ENCODE measurements around the gene OR10D3.
"Not testable (repeated sequence)": the region's sequence is repeated elsewhere in the genome, so short reads cannot be mapped to it uniquely, and the experiment has no call there.

Gene OR10D3

DNA sequence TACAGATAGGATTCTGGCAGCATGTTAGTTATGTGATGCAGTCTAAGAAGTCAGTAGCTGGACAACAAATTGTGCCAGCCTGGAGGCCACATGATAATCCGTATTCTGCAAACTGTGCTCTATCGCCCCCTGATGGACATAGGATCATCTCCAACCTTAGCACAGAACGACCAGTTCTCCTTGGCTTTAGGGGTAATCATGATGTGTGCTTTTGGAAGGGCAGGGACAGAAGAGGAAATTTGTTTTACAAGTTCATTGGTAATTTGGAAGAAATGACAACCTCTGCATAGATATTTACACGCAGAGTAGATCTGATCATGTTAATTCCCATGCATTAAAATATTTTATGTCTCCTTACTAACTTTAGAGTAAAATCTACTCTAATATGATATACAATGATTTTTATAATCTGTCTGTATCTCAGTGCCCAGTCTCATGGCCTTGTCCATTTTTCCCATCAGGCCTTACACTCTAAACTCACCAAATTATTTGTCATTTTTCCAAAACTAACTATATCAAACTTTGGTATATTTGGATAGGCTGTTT lies 12.1 kb downstream of the OR10D3 start:
- DNase-seq, result no peak

DNA sequence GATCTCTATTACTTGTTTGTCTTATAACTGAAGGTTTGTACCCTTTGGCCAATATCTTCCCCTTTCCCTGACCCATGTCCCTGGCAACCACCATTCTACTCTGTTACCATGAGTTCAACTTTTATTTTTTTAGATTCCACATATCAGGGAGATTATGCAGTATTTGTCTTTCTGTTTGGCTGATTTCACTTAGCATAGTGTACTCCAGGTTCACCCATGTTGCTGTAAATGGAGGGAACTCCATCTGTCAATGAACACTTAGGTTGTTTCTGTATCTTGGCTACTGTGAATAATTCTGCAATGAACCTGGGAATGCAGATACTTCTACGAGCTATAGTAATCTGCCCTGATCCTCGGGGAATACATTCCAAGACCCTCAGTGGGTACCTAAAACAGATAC lies 14.9 kb downstream of the OR10D3 start:
- DNase-seq, result no peak

DNA sequence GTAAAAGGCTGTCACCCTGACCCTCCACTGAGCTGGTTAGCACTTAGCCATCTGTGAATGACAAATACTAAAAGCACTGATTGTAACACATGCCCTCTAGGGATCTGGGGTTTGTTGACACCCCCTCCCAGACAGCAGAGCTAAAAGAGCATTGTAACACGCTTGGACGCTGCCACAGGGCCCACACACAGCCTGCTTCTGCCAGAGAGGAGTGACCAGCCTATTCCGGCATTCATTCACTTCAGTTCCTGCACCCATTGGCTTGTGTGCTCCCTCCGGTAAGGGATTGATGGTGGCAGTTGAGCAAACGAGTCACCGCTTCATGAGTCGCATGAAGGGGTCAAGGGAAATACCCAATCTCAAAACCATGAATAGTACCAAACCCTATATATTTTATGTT lies 15.8 kb downstream of the OR10D3 start:
- DNase-seq, result no peak

DNA sequence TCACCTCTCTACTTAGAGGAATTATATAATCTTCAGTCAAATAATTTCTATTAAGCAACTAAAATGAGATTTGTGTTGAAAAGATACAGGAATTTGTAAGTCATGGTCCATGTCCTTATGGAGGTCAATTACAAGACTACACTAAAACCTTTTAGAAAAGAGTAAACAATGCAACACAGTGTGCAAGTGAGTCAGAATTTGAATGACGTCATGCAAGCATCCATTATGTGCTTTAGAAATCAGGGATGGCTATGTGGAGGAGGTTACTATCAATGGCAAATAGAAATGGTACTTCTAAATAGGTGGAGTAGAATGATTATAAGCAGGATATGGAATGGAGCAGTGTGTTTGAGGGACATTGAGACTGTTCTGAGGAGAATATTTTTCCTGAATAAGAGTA lies 16.6 kb downstream of the OR10D3 start:
- DNase-seq, result no peak

DNA sequence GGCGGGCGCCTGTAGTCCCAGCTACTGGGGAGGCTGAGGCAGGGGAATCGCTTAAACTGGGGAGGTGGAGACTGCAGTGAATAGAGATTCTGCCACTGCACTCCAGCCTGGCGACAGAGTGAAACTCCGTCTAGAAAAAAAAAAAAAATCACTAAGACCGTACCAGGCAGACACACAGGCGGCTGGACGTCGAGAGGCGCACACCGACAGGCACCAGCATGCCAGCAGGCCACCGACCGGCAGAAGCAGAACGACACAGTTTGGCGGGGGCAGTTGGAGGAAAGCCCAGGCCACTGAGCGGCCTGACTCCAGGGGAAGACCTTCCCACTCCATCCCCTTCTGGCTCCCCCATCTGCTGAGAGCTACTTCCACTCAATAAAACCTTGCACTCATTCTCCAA lies 17.5 kb downstream of the OR10D3 start:
- DNase-seq, result no peak

DNA sequence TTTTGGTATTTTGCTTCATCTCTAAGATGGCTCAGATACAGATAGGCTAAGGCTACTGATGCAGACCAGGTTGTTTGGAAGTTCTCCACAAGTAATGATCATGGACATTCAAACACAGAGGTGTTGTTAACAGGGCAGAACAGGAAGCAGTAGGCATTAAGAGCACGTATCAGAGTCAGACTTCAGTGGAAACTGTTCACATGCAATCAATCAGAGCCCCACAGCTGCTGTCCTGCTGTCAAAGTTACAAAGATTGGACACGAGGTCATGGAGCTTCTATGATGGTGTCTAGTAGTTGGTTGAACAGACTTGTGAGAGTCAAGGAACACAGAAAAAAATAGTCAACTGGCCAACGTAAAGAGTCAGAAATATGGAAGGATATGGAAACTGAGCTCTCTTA lies 19.8 kb downstream of the OR10D3 start:
- no peak for DNase-seq

DNA sequence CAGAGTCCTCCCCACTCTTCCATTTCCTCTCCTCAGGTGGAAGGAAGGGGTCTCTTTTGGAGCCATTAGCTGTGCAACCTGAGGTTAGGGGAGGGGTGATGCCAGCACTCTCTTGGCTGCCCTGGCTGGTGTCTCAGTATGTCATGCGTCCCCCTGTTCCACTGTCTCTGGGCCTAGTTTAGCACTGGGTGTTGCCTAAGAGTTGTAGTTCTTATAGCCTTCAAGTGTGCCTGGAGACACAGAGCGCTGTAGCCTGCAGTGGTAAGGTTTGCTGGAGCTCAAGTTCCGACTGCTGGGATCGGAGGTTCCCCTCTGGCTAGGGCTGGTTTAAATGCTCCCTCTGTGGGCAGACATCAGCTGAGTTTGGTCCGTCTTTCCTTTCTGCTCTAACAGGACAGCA lies 20.9 kb downstream of the OR10D3 start:
- no peak for DNase-seq

DNA sequence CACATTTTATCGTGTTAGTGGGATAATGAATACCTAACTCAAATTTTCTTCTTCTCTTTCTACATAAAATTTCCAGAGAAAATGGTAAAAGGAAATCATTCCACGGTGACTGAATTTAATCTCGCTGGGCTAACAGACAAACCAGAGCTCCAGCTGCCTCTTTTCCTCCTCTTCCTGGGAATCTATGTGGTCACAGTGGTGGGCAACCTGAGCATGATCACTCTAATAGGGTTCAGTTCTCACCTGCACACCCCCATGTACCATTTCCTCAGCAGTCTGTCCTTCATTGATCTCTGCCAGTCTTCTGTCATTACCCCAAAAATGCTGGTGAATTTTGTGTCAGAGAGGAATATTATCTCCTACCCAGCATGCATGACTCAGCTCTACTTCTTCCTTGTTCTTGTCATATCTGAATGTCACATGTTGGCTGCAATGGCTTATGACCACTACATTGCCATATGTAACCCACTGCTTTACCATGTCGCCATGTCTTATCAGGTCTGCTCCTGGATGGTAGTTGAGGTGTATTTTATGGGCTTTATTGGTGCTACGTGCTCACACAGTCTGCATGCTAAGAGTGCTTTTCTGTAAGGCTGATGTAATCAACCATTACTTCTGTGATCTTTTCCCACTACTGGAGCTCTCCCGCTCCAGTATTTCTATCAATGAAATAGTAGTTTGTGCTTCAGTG lies 24.1 kb downstream of the OR10D3 start:
- DNase-seq, result no peak

DNA sequence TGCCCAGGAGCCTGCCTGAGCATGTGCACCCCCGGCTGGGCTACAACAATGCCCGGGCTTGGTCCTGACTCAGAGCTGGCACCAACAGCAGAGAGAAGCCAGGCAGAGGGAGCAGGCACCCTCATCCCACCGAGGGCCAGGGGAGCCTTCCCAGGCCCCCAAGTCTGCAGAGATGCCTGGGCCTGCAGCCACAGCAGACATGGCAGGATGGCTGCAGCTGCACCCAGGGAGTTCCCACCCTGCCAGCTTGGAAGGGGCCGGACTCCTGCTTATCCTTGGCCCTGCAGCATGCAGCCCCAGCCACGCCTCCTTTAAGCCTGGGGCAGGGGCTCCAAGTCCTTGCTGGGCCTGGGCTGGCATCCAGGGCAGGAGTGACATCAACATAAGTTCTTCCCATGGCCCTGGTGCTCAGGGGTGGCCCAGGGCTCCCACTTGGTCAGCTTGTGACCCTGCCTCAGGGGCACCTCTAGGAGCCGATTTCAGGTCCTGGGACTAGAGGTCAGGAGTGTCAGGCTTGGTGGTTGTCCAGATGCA lies 26.7 kb downstream of the OR10D3 start:
- DNase-seq, result no peak

DNA sequence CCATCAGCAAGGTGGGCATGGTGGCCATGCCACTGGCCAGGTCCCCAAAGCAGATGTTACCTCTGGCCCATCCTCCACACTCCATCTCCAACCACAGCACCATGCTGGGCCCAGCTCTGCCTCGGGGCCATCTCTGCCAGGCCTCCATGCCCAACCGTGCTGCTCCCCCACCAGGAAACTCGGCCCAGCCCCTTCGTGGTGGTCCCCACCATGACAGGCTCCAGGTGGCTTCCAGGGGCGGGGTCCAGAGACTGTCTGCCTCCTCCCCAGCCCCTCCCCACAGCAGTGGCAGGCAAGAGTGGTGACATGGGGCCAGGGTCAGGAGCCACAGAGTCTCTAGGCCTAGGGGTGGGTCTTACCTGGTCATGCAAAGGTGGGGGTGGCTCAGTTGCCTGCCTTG lies 27.3 kb downstream of the OR10D3 start:
- DNase-seq, result no peak

DNA sequence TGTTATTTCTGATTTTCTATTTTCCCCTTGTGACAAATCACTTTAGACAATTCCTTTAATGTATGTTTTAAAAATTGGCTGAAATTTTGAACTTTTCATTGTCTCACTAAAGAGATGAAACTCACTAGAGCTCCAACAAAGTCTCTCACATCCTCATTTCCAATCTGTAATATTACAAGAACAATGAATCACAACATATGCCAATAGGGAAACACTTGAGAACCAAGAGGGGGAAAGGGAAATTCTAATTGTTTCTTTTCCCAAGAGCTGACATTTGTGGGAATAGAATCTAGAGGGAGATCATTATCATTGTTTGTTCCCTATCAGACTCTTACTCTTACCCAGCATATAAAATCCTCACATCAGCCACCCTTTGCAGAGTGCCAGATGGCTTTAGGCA lies 28.2 kb downstream of the OR10D3 start:
- no peak for DNase-seq

DNA sequence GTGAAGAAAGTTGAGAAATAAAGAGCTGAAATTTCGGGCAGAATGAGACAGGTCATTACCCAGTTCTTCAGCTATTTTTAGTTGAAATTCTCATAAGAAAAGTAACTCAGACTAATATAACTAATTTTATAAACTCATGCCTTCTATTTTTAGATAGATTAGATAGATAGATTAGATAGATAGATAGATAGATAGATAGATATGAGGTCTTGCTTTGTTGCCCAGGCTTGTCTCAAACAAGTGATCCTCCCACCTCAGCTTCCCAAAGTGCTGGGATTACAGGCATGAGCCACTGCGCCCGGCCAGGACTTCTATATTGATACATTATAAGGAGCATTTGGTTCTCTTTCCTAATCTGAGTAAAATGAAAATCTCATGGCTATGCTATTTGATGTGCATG lies 30.9 kb downstream of the OR10D3 start:
- no peak for DNase-seq

DNA sequence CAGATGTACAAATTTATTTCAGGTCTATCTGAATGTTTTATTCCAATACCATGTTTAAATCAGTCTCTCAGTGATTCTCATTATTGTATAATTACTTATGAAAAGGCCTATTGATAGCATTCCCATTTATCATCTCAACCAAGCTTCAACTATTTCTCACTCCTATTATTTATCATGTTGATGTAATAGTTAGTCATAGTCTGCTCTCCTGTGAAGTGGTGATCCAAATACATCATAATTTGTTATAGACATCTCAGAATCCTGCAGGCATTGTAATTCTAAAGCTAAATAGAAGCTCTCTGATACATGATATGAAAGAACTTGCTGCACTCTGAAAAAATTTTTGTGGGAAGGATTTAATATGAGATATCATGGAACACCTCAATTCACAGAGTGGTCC lies 36.0 kb downstream of the OR10D3 start:
- DNase-seq, result no peak

DNA sequence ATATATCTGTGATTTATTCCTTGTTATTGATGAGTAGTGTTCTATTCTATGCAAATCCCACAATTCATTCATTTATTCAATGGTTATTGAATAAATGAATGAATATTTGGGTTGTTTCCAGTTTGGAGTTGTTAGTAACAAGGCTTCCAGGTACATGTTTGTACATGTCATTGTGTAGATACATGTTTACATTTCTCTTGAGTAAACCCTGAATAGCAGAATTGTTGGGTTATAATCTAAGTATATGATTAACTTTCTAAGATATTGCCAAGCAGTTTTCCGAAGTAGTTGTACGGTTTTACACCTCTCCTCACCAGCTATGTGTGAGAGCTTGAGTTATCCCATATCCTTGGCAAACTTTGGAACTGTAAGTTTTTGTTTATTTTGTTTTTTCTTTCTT lies 39.3 kb downstream of the OR10D3 start:
- no peak for DNase-seq

DNA sequence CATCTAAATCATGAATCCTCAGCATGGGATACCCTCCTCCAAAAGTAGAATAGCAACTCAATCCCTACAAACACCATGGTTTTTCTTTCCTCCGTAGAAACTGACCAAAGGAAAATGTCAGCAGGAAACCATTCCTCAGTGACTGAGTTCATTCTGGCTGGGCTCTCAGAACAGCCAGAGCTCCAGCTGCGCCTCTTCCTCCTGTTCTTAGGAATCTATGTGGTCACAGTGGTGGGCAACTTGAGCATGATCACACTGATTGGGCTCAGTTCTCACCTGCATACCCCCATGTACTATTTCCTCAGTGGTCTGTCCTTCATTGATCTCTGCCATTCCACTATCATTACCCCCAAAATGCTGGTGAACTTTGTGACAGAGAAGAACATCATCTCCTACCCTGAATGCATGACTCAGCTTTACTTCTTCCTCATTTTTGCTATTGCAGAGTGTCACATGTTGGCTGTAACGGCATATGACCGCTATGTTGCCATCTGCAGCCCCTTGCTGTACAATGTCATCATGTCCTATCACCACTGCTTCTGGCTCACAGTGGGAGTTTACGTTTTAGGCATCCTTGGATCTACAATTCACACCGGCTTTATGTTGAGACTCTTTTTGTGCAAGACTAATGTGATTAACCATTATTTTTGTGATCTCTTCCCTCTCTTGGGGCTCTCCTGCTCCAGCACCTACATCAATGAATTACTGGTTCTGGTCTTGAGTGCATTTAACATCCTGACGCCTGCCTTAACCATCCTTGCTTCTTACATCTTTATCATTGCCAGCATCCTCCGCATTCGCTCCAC lies 41.7 kb downstream of the OR10D3 start:
- DNase-seq, result not testable (repeated sequence)

DNA sequence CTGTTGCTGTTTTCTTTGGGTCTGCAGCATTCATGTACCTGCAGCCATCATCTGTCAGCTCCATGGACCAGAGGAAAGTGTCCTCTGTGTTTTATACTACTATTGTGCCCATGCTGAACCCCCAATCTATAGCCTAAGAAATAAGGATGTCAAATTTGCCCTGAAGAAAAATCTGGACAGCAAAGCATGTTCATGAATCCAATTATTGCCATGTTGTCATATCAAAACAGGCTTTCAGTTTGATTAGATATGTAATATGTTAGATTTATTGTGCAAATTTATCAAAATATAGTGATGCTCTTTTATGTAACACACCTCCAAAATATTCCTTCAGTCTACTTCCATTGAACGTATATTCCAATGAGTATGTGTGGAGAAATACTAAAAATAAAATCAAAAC lies 42.3 kb downstream of the OR10D3 start:
- DNase-seq, result no peak

DNA sequence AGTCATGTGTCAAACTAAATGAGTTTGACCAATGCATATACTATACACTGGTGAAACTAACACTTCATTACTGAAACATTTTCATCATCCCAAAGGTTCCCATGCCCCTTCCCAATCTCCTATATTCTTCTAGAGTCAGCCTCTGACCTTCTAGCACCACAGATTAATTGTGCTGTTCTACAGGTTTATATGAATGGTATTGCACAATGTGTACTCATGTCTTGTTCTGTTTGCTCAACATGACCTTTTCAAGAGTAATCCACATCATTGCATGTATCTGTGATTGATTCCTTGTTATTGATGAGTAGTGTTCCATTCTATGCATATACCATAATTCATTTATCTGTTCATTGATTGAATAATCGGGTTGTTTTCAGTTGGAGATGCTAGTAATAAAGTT lies 50.2 kb downstream of the OR10D3 start:
- DNase-seq, result no peak

Measured in activated effector memory CD4-positive, alpha-beta T cell treated with Interleukin-2 at 50 U/mL for 16 hours (primary cell).